GM19438 (cell line): ENCODE measurements around the gene SLC7A10.
"Not testable (repeated sequence)": the region's sequence is repeated elsewhere in the genome, so short reads cannot be mapped to it uniquely, and the experiment has no call there.

Experiments used
- ATAC-seq: cut with Tn5 transposase; IDR thresholded peaks from one replicate; pipeline ENCODE4 v1.9.1; 2021; ENCODE audit warnings: low read depth; ENCODE audit not compliant: unreplicated experiment

Gene SLC7A10

DNA sequence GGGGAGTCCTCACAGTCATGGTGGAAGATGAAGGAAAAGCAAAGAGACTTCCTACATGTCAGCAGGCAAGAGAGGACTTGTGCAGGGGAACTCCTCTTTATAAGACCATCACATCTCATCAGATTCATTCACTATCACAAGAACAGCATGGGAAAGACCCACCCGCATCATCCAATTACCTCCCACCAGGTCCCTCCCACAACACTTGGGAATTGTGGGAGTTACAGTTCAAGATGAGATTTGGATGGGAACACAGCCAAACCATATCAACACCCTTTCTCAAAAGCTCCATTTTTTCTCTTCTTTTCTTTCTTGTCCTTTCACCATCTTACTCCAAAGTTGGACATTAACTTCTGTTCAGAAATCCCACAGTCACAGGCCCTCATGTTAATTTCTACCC, 36.2 kb downstream of the SLC7A10 start:
- no peak for ATAC-seq

DNA sequence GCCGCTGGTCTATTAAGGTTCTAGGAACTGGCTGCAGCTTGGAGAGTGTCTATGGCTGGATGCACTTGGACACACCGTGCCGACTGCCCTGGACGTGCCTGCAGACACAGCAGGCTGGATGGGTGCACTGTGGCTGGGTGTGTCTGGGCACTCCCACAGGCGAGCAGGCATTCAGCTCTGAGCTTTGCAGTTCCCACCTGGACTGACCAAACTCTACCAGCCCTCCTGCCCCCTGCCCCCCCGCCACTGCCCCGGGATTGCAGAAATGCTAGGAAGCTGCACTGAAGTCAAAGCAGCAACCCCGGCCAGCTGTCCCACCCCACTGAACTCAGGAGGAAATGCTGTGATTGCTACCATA, 38.5 kb downstream of the SLC7A10 start:
- no peak for ATAC-seq

DNA sequence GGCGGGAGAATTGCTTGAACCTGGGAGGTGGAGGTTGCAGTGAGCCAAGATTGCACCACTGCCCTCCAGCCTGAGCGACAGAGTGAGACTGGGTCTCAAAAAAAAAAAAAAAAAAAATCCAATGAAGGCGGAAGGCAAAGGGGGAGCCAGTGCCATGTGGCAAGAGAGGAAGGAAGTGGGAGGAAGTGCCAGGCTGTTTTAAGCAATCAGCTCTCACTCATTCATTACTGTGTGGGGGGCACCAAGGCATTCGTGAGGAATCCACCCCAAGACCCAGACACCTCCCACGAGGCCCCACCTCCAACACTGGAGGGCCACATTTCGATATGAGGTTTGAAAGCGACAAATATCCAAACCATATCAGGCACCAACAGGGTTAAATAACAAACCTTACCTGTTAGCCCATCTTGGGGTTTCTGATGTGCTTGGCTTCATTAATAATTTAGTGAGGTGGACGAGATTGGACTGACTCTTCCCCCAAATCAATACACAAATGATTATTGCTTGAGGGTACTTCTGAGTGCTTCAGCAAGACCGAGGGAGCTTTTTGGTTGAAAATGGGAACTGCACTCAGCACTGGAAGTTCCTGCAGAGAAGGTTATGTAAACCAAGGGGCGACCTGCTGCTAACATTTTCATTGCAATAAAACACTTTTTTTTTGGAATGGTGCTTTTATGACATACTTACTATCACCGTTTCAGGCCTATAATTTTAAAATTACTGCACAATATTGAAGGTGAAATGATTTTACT, 39.0 kb downstream of the SLC7A10 start:
- ATAC-seq = no peak

DNA sequence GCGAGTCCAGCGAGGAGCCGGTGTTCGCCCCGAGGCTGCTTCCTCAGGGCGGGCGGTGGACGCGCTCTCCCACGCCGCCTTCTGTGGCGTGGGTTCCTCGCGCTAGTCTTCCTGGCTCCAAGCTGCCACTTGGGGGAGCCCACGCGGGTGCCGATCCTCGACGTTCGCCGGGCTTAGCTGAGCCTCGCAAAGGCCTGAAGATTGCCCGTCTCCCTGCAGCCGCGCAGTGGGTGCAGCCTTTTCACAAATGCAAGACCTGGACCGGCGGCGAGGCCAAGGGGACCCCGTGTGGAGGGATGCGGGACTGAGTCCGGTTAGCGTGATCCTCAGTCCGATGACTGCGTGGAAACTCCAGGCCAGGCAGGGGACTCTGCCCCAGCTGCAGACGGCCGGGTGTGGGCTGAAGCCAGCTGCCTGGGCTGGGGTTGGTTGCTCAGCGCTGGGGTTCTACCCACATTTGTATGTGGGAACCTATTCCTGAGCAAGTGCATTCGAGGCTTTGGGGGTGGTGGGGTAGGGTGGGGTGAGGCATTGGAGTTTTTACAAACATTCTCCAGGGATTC, 48.2 kb downstream of the SLC7A10 start:
- ATAC-seq = peak; percentile 16

- ATAC-seq = peak; percentile 78
Observed at GRCh38 chr19:33176670-33177416, 48.8 kb downstream of the SLC7A10 start.

DNA sequence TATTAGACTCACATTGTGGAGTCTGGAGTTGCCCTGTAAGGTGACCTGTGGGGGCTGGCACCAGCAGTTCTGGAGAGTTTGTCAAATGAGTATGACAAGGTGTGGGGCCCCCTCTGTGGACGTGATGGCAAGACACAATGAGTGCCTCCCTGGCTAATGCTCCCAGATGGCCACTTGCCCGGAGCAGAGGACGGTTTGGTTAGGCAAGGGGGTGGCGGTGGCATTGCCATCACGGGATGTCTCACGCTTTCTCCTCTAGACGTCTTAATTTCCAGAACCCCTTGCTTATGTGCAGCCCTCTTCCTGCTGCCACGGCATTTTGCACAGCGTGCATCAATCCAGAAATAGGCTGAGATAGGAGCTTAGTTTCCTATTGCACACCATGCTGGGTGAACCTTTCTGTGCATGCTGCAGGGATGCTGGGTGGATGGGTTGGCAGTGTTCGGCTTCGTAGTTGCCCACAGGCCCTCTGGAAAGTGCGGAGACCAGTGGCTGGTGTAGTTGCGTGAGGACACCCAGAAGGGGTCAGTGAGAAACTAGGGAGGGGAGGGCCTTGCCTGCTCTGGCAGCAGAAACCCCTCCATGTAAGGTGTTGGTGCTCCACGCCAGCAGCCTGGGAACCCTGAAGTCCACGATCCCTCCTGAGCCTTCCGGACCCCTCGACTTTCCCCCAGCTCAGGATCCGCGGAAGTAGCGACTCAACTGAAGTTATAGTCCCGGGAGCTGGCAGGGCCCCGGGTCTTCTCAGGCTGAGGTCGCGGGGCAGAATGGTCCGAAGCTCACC, 49.6 kb downstream of the SLC7A10 start:
- ATAC-seq = peak; percentile 5

DNA sequence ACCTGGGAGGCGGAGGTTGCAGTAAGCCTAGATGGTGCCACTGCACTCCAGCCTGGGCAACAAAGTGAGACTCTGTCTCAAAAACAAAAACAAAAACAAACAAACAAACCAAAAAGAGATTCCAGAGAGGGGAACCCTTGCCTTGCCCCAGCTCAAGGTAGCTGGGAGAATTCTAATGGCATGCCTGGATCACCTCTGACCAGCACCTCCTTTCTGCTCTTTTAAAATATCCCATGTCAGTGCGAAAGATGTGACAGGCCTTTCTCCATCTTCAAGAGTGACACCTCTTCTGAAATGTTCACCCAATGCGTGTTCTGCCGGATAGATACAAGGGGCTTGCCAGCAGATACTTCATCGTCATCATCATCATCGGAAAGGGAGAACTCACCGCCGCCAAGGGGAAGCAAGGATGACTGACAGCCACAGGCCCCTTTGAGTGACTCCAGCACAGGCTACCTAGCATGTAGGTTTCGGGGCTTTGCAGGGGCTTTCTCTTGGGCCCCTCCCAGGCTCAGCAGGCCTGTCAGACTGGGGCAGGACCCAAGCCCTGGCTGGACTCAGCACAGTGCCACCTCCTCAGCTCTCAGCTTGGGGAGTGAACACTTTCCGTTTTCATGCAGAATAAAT, 50.4 kb downstream of the SLC7A10 start:
- no peak for ATAC-seq

- no peak for ATAC-seq
Observed at GRCh38 chr19:33174186-33174585, 51.5 kb downstream of the SLC7A10 start.

GRCh38 chr19:33171916-33172359, 53.7 kb downstream of the SLC7A10 start:
- no peak for ATAC-seq

DNA sequence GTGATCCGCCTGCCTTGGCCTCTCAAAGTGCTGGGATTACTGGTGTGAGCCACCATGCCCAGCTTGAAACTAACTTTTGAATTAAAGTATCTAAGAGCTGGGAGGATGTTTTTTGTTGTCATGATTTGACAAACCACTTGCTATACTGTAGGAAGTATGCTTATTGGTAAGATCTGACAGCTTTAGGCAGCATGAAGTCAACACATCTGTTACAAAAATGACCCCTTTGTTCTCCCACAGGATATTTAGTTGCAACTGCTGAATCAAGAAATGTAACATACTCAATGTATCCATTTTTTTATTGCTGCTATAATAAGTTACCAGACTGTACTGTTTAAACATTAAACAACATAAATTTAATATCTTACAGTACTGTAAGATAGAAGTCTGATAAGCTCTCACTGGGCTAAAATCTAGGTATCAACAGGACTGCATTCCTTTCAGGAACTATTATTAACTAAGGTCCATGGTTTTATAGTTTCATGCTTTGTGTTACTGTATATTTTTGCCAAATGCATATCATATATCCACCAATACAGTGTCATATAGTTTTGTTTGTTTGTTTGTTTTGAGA, 54.3 kb downstream of the SLC7A10 start:
- no peak for ATAC-seq

GRCh38 chr19:33168528-33168927, 57.1 kb downstream of the SLC7A10 start:
- no peak for ATAC-seq

DNA sequence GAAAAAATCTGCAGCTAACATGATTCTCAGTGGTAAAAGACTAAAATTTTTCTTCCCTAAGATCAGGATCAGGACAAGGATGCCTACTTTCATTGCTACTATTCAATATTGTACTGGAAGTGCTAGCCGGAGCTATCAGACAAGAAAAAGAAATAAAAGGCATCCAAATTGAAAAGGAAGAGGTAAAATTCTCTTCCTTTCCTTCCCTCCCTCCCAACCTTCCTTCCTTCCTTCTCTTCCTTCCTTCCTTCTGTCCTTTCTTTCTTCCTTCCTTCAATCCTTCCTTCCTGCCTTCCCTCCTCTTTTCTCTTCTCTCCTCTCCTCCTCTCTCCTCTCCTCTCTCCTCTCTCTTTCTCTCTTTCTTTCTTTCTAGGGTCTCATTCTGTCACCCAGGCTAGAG, 58.2 kb downstream of the SLC7A10 start:
- ATAC-seq = no peak

DNA sequence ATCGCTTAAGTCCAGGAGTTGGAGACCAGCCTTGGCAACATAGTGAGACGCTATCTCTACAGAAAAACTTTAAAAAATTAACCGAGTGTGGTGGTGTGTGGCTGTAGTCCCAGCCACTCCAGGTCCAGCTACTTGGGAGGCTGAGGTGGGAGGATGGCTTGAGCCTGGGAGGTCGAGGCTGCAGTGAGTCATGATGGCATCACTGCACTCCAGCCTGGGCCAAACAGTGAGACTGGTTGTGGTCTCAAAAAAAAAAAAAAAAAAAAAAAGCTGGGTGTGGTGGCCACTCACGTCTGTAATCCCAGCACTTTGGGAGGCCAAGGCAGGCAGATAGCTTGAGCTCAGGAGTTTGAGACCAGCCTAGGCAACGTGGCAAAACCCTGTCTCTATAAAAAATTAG, 59.6 kb downstream of the SLC7A10 start:
- ATAC-seq = not testable (repeated sequence)

GRCh38 chr19:33163481-33163880, 62.2 kb downstream of the SLC7A10 start:
- ATAC-seq = no peak

- ATAC-seq = no peak
Observed at GRCh38 chr19:33161201-33161600, 64.4 kb downstream of the SLC7A10 start.

- ATAC-seq = no peak
Observed at GRCh38 chr19:33159893-33160292, 65.8 kb downstream of the SLC7A10 start.

DNA sequence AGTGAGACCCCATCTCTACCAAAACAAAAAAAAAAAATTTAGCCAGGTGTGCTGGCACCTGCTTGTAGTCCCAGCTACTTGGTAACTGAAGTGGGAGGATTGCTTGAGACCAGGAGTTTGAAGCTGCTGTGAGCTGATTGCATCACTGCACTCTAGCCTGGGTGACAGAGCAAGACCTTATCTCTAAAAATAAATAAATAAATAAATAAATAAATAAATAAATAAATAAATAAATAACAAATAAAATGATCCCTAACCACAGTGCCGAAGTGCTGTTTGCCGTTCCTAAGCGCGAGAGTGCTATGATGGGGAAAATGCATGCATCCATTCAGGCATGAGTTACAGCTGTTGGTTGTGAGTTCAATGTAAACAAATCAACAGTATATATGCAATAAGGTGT, 66.5 kb downstream of the SLC7A10 start:
- ATAC-seq = no peak
